ENCODE results near the gene TMEM88.
"Not testable (repeated sequence)": the region's sequence is repeated elsewhere in the genome, so short reads cannot be mapped to it uniquely, and the experiment has no call there.

TMEM88 gene

DNA sequence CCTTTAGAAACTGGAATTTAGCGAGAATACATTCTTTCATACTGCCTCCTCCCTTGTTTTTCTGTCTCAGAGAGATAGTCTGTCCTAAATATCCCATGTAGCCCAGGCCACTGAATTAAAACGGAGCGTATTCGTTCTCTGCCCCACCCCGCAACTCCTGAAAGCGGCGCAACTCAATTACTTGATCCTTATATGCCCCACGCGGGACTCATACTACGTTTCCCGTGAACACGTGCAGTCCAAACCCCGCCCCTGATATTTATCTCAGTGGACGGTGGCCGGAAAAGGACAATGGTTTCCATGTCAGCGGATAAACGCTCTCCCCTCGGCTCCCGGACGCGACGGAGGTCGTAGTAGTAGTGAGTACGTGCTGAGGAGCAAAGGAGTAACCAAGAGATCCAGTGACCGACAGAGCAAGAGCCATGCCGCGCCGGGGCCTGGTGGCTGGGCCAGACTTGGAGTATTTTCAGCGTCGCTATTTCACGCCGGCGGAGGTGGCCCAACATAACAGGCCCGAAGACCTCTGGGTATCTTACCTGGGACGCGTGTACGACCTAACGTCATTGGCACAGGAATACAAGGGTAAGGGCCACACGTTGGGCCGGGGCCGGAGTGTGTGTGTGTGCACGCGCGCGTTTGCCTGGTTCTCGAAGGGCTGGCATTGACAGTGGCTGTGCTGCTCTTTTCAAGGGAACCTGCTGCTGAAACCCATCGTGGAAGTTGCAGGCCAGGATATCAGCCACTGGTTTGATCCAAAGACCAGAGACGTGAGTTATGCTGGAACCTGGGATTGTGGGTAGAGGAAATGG lies 3.1 kb downstream of the TMEM88 start, which contains the start of gene CYB5D1:
TSS of gene CYB5D1 (plus strand) at position 291 of the 809 bp plus-strand sequence. CDS start at position 423, 132 bp downstream.
- peak; percentile 92 to 95 for DNase-seq

DNA sequence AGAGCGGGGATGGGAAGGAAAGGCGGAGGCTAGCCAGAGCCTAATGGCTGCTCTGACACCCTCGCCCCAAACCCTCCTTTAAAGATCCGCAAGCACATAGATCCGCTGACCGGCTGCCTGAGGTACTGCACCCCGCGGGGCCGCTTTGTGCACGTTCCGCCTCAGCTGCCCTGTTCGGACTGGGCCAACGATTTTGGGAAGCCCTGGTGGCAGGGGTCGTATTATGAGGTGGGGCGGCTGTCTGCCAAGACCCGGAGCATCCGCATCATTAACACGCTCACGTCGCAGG lies 3.6 kb downstream of the TMEM88 start:
- DNase-seq, result peak in 1 of 2 donors; percentile 56

DNA sequence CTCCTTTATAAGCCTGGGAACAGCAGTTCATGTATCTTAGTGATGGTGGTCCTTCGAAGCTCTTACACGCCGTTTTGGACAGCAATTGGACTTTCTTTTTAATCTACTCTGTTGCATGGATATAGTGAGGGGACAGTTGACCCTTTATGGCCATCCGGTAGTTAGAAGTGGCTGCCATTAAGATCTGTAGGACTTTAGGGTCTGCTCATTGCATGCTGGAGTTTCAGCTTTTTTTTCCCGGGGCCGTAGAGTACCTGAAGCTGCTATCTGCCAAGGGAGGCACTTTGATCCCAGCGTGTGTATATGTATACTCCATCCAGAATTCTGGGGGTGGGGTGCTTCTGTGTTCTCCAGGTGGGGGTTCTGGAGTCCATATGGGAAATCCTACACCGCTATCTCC lies 4.2 kb downstream of the TMEM88 start:
- DNase-seq, result no peak

DNA sequence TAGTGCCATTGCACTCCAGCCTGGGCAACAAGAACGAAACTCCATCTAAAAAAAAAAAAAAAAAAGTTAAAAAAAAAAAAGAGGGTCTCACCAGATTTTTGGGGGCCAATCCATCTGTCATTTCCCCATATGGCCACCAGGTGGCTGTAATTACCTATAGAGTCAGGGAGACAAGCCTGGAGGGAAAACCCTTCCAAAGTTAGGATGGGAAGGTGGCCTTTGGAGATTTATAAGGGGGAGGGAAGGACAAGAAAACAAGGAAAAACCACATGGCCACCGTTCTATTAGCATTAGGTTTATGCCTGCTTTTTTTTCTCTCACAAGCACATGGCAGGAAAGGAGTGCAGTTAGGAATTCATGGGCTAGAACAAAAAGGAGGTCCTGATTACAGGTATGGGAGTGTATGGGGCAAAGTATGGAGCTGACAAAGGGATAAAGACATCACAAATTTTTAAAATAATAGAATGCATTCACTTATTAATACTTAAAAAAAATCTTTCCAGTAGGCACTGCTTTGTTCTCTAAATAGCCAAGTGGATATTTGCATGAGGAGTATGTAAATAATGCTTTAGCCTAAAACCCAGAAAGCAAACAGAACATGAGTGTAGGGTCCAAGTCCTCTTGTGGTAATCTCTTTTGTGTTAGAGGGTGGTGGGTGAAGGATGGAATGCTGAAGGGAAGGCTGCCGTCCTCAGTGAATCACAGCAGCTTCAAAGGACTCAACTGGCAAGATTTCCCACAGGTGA lies 8.0 kb downstream of the TMEM88 start:
- peak in 1 of 2 donors; percentile 74 for DNase-seq

DNA sequence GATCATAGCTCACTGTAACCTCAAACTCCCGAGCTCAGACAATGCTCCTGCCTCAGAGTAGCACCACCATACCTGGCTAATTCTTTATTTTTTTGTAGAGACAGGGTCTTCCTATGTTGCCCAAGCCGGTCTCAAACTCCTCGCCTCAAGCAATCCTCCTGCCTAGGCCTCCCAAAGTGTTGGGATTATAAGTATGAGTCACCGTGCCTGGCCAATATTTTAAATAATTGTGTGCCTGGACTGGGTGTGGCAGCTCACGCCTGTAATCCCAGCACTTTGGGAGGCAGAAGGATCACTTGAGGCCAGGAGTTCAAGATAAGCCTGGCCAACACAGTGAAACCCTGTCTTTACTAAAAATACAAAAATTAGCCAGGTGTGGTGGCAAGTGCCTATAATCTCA lies 9.5 kb downstream of the TMEM88 start:
- DNase-seq, result not testable (repeated sequence)

DNA sequence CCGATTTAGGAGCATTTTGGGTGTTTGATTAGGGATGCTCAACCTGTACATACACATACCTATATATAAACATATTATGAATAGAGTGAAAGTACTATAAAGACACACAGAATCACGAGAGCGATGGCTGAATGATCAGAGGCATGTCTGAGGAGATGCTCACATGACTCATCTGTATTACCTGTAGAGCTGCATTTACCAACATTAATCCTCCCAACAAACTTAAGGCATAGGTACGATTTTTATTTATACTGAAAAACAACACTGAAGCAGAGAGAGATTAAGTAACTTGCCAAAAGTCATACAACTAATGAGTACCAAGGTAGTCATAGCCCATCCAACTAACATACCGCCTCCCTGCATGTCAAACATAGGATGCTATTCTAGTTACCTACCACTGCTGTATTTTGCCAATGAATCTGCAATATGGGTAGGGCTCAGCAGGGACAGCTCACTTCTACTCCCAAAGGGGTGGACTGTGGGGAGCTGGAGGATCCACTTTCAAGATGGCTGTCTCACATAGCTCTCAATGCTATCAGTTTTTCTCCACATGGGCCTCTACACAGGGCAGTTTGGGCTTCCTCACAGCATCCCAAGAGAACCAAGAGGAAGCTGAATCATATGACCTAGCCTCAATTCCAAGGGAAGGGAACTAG lies 10.3 kb downstream of the TMEM88 start:
- DNase-seq, result no peak

DNA sequence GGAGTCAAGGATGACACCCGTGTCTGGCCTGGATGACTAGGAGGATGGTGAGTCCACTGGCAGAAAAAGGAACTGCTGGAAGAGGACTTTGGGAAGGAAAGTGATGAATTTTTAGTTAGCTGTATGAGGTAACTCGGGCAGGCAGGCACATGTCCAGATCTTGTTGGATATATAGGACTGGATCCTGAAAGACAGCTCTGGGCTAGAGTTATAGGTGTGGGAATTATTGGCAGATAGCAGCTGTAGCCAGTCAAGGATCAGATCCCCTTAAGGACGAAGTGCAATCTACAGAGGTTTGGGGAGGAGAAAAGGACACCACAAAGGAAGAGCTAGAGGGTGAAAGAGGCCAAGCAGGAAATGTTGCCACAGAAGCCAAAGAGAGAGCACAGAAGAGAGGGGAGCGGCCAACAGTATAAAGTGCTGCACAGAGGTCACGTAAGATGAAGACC lies 13.0 kb downstream of the TMEM88 start:
- peak in 1 of 2 donors; percentile 36 for DNase-seq

DNA sequence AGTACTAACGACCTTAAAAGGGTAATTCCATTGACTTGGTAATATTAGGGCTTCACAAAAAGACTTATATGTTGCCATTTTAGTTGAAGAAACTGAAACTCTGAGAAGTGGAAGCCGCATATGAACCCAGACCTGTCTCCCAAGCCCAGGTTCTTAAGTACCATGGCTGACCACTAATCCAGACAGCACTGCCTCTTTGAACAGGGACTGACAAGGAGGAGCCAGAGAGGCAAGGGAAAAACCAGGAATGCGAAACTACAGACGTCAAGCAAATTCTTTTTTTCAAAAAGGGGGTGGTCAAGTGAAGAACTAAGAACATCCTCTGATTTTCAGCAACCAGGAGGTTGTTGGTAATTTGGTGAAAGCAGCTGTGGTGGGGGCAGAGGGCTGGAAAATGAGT lies 18.2 kb downstream of the TMEM88 start:
- DNase-seq, result no peak

DNA sequence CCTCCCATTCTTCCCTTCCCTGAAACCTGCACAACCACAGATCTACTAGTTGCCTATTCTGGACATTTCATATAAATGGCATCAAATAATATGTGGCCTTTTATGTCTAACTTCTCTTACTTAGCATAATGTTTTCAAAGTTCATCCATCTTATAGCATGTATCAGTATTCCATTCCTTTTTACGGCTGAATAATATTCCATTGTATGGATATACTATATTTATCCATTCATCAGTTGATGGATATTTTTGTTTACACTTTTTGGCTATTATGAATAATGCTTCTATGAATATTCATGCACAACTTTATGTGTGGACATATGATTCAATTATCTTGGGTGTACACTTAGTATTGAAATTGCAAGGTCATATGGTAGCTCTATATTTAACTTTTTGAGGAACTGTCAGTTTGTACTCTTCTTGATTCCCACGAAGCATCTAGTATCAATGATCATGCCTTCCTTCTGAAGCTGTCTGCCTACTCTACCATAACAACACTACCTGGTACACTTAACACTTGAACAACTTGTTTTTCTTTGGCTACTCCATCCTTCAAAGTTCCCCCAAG lies 21.0 kb downstream of the TMEM88 start:
- DNase-seq, result no peak

DNA sequence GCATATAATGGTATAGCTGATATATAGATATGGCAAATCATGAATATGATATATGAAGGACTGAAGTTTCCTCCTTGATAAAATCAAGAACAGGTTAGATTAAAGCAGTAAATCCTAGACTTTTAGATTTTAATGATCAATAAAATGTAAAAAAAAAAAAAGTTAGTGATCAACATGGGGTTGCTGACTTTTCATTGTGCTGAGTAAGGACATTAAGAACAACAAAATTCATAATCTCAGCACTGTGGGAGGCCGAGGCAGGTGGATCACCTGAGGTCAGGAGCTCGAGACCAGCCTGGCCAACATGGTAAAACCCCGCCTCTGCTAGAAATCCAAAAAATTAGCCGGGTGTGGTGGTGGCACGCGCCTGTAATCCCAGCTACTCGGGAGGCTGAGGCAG lies 23.4 kb downstream of the TMEM88 start:
- DNase-seq, result no peak

DNA sequence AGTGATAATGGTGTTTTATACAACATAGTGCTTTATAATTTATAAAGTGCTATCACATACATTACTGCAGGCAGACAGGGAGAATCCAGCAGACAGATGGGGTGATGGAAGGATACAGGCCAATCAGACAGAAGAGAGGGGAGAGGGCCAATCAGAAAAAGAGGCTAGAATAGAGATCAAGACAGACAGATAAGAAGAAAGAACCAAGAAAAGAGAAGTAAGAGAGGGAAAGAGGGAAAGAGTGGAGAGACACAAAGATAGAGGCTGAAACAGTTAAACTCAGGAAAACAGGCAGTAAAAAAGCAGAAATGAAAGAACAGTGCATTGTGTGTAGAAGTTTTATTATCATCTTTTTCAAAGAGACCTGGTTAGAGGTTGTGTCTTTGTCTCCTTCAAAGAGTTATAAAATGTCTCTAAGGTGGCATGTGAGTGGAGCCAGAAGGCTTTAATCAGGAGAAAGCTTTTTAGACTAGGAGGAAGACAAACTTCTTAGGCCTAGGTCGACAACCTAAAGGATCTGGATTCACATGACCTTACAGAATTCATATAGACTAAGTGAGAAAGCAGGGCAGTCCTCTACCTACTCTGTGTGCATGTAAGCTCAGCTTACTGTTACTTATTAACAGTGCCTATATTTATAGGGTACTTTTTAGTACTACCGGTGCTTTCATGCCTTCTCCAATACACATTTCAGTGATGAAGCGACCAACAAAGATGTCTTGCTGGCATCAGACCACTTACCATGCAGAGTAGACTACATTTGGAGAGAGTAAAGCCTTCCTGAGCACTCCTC lies 25.4 kb downstream of the TMEM88 start:
- no peak for DNase-seq

DNA sequence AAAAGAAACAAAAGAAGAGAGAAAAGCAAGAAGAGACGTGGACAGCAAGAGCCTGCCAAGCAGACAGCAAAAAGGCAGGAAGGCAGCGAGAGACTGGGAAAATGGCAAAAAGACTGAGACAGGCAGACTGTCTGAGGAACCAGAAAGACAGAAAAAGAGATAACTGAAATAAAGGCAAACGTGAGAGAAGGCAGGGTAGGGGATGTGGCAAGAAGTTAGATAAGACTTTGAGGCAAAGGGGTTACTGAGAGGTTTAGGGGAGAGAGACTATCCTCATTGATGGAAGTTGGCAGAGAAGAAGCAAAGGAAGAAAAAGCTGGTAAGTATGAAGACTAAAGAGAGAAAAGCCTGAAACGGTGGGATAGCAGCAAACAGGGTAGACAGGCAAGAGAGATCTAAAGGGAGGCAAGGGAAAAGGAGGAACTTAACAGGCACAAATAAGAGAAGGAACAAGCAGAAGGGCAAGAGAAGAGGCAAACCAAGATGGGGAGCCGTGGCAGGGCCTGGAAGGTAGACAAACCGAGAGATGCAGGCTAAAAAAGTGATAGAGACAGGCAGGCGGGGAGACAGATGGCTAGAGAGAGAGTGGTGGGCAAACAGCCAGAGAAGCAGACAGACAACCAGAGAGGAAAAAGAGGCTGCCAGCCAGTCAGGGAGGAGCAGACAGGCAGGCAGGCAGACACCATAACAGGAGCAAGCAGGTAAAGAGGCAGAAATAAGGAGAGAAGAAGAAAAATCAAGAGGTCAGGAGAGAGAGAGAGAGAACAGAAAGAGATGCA lies 26.6 kb downstream of the TMEM88 start:
- DNase-seq, result no peak

DNA sequence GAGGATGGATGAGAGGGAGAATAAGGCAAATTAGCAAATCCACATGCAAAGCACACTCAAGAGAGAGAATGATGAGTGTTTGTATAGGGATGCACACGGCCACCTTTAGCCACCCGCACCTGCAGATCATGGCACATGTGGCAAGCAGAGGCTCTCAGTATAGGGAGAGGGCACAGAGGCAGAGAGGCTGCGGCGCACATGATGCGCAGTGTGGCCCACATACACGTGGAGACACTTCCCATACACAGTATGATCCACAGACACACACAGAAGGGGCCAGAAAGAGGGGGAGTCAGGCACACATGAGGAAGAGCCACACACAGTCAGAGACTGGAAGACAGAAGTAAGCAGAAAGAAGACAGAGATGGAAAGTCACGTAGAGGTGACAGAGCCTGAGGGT lies 27.2 kb downstream of the TMEM88 start:
- no peak for DNase-seq

DNA sequence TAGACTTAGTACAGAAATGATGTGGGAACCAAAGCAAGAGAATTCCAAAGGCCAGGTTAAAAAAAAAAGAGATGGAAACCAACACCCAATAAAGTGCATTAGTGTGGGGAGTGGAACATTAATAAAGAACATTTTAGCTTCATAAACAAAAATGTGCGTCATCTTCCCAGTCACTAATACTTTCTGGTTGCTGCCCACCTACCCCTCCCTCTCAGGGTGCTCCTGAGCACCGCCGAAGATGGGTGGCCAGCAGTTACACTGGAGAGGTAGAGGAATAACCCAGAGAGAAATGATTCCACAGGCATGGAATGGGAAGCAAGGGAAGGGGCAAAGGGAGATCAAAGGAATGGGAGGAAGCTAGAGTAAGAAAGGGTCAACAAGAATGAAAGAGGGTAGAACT lies 27.8 kb downstream of the TMEM88 start:
- no peak for DNase-seq

DNA sequence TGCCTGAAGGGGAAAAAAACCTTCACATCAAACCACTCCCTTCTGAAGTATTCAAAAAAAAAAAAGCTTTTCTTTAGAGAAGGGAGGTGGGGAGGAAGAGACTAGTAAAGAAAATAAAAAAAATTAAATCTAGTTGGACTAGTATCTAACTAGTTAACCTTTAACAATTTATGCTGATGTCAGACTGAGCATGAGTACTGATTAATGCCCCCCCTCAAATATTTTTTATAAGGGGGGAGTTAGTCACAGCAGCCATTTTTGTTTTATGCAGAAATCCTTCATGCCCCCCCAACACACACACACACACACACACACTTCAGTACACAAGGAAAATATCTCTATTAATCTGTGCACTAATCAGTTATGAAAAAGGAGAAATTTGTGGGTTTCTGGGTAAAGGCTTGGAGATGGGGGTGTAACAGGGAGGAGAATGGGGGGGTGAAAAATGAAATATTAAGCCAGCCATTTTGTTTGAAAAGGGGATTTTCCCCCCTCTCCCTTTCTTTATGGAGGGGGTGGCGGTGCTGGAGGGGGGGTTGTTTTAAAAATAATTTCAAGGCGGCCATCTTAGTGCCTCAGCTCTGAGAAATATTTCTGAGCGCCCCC lies 29.0 kb downstream of the TMEM88 start:
- peak; percentile 50 to 74 for DNase-seq

DNA sequence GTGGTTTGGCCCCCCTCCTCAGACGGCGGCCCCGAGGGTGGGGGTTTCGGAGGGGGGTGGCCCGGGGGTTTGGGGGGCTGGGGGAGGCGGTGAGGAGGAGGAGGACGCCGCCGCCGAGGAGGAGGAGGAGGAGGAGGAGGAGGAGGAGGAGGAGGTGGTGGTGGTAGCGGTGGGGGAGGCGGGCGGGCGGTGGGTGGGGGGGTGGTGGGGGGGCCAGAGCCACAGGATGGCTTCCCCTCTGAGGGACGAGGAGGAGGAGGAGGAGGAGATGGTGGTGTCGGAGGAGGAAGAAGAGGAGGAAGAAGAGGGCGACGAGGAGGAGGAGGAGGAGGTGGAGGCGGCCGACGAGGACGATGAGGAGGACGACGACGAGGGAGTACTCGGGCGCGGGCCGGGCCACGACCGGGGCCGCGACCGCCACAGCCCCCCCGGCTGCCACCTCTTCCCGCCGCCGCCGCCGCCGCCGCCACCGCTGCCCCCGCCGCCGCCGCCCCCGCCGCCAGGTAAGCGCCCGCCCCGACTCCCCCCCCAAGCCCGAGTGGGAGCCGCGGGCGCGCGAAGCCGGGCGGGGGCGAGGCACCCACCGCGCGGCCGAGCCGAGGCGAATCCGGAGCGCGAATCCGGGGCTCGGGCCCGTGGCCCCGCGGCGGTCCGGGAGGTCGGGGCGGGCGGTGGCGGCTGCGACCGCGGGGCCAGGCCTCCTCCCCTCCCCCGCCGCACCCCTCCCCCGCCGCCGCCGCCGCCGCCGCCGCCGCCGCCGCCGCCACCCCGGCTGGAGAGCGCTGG lies 29.9 kb downstream of the TMEM88 start:
- peak; percentile 25 to 45 for DNase-seq

DNA sequence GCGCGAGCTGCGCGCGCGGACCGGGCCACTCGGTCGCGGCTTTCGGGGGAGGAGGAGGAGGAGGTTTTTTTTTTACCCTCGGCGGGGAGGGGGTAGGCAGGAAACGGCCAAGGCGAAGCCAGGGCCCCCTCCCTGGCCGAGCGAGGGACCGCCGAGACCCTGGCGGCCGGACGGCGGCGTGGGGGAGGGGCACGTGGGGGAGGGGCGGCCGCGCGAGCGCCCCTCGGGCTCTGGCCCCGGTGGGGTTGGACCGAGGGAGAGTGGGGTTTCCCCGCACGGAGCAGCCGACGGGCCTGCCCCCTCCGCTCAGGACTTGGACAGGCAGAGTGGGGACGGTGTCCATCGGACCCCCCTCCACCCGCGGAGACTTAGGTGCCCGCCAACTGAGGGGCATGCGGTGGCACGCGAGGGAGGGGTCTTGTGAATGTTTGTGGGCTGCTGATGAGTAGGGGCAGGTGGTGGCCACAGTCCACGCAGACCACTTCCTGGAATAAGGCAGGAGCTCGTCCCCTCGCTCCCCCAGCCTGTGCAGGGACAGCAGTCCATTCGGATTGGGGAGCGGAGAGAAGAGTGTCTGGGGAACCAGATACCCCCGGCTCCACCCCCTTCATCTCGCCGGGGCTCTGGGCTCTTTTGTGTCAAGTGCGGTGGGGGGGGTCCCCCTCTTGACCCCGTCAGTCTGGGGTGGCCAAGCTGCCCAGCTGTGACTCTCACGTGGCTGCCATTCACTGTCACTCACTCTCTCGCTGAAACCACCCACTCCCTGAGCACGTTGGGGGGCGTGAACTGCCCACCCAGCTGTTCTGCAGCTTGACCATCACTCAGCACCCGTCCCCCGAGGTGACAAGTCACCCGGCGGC lies 30.7 kb downstream of the TMEM88 start:
- peak; percentile 43 to 61 for DNase-seq

DNA sequence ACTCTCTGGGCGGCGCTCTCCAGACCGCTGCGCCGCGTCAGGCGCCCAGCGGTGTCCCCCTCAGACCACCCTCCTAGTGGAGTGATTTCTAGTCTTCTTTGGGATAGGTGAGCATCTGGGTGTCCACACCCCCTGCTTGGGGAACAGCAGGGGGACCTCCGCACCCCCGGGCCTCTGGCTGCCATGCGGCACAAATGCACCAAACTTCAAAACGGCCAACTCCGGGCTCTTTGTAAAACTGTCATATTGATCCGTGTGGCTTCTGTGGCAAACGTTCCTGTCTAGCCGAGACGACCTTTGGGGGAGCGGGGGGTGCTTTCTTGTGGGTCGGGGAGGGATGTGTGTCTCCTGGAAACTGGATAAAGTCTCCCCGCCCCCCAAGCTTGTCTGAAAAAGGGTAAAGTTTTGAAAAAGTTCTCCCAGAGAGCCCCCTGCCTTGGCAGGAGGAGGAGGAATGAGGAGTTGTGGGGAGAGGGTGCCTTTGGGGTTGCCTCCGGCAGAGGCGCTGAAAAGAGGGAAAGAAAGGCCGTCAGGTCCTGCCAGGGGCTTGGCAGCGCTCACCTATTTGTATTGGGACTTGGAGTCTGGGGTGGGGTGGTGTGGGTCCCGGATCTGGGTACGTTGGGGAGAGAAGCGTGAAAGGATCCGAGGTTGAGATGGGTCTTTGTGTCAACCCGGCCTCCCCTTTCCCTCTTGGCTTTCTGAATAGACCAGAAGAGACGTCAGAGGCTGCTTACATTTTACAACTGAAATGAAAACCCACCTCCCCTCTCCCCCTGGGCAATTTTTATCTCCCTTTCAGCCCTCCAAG lies 31.6 kb downstream of the TMEM88 start:
- DNase-seq, result peak; percentile 56 to 75
